ENCODE results near the gene CEP44.

CEP44 gene

DNA sequence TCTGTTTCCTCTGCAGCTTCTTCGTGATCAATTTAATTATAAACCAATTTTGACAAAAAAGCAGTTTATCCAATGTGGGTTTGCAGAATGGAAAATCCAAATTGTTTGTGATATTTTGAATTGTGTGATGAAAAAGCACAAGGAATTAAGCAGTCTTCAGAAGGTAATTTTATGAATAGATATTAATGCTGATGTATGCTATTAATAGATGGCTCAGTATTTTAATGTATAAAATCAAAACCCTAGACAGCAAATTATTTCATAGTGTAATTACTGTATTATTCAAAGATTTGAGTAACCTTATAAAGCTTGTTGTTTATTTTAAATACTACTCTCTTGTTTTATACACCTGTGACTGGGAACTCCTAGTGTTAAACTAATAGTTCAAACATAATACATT is 20.0 kb downstream of the CEP44 start:
- no peaks in the 10 kb centered on the region for H3K27me3 ChIP-seq (replicated peaks; ENCODE audit: insufficient read depth, low read length)
- H3F3A ChIP-seq (ENCODE audit: insufficient read depth, low read length): no peaks in the 10 kb centered on the region
- H3K27ac ChIP-seq (ENCODE audit: low read length): no peak overlapping the region
- H3K79me2 ChIP-seq (ENCODE audit: low read length): no peaks in the 10 kb centered on the region
- H3K4me2 ChIP-seq (ENCODE audit: low read depth, low read length): no peak overlapping the region
- no peak for DNase-seq
- H2AFZ ChIP-seq (ENCODE audit: low read length): no peak overlapping the region
- no peak overlapping the region for H3K9ac ChIP-seq (ENCODE audit: low read length)
- TF ChIP-seq EZH2phosphoT487 (IDR thresholded peaks at IDR 0.05; ENCODE audit: low read length) (no peak), EZH2 (optimal IDR thresholded peaks at IDR 0.05; ENCODE audit: low read depth, low read length) (no peak), CTCF (IDR thresholded peaks at IDR 0.05; ENCODE audit: low read length) (no peak)
- H4K20me1 ChIP-seq (ENCODE audit: insufficient read depth, low read length): no peaks in the 10 kb centered on the region
- no peaks in the 10 kb centered on the region for H3K4me1 ChIP-seq (ENCODE audit: low read length)
- H3K36me3 ChIP-seq (replicated peaks; ENCODE audit: insufficient read depth, low read length): no peaks in the 10 kb centered on the region; the same call in 1 of the 2 replicates
- H3K9me3 ChIP-seq (replicated peaks; ENCODE audit: insufficient read depth, low read length): no peaks in the 10 kb centered on the region
- H3K9me2 ChIP-seq (replicated peaks; ENCODE audit: insufficient read depth, low read length): no peaks in the 10 kb centered on the region
- H3K4me3 ChIP-seq (ENCODE audit: low read length): no peak overlapping the region

- Histone ChIP-seq H3F3A (ENCODE audit: insufficient read depth, low read length) (no peaks in the 10 kb centered on the region), H3K4me3 (ENCODE audit: low read length) (no peak overlapping the region), H3K27ac (ENCODE audit: low read length) (no peak overlapping the region), H4K20me1 (ENCODE audit: insufficient read depth, low read length) (no peaks in the 10 kb centered on the region), H3K4me2 (ENCODE audit: low read depth, low read length) (no peak overlapping the region), H3K9ac (ENCODE audit: low read length) (no peak overlapping the region), H3K27me3 (replicated peaks; ENCODE audit: insufficient read depth, low read length) (no peaks in the 10 kb centered on the region), H3K36me3 (replicated peaks; ENCODE audit: insufficient read depth, low read length) (no peaks in the 10 kb centered on the region; the same call in 1 of the 2 replicates), H3K9me2 (replicated peaks; ENCODE audit: insufficient read depth, low read length) (no peaks in the 10 kb centered on the region), H3K4me1 (ENCODE audit: low read length) (no peaks in the 10 kb centered on the region), H3K79me2 (ENCODE audit: low read length) (no peaks in the 10 kb centered on the region), H3K9me3 (replicated peaks; ENCODE audit: insufficient read depth, low read length) (no peaks in the 10 kb centered on the region), H2AFZ (ENCODE audit: low read length) (no peak overlapping the region)
- no peak for TF ChIP-seq EZH2phosphoT487 (IDR thresholded peaks at IDR 0.05; ENCODE audit: low read length)
- TF ChIP-seq CTCF (IDR thresholded peaks at IDR 0.05; ENCODE audit: low read length): no peak
- no peak for TF ChIP-seq EZH2 (optimal IDR thresholded peaks at IDR 0.05; ENCODE audit: low read depth, low read length)
- no peak for DNase-seq
Observed at GRCh38 chr4:174304664-174305063, 21.0 kb downstream of the CEP44 start.

DNA sequence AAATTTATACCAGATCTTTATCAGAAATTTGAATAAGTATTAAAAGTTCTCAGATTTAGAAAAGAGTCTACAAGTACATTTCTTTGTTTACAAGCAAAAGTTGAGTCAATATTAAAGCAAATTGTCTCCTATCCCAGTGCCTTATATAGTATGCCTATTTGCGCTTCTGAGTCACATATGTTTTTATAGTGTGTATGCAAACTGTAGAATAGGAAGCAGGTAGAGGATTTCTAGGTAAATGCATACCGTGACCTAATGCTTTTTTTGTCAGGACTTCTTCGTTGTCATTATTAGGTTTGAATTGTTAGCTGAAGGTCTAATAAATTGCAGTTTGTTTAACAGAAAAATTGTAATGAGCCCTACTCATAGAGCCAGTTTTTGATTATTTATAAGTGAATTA is 22.2 kb downstream of the CEP44 start:
- Histone ChIP-seq H3K4me3 (ENCODE audit: low read length) (no peak overlapping the region), H3K9me2 (replicated peaks; ENCODE audit: insufficient read depth, low read length) (no peaks in the 10 kb centered on the region), H3K4me2 (ENCODE audit: low read depth, low read length) (no peak overlapping the region), H3K27me3 (replicated peaks; ENCODE audit: insufficient read depth, low read length) (no peaks in the 10 kb centered on the region), H3K36me3 (replicated peaks; ENCODE audit: insufficient read depth, low read length) (no peaks in the 10 kb centered on the region; the same call in 1 of the 2 replicates), H3K9me3 (replicated peaks; ENCODE audit: insufficient read depth, low read length) (no peaks in the 10 kb centered on the region), H3K27ac (ENCODE audit: low read length) (no peak overlapping the region), H3K9ac (ENCODE audit: low read length) (no peak overlapping the region), H2AFZ (ENCODE audit: low read length) (no peak overlapping the region), H3K4me1 (ENCODE audit: low read length) (no peaks in the 10 kb centered on the region), H3K79me2 (ENCODE audit: low read length) (no peaks in the 10 kb centered on the region), H3F3A (ENCODE audit: insufficient read depth, low read length) (no peaks in the 10 kb centered on the region), H4K20me1 (ENCODE audit: insufficient read depth, low read length) (no peaks in the 10 kb centered on the region)
- no peak for DNase-seq
- TF ChIP-seq EZH2phosphoT487 (IDR thresholded peaks at IDR 0.05; ENCODE audit: low read length): no peak
- TF ChIP-seq CTCF (IDR thresholded peaks at IDR 0.05; ENCODE audit: low read length): no peak

All from MM.1S (cell line).